Measurements from ENCODE around the gene GPSM1. TPM values are rescaled to one million over a fixed set of nuclear protein-coding genes. Genes with fewer than 3 reads are reported as not detected.

The GPSM1 gene
- total RNA-seq, 1 donor: 54.8 TPM

DNA sequence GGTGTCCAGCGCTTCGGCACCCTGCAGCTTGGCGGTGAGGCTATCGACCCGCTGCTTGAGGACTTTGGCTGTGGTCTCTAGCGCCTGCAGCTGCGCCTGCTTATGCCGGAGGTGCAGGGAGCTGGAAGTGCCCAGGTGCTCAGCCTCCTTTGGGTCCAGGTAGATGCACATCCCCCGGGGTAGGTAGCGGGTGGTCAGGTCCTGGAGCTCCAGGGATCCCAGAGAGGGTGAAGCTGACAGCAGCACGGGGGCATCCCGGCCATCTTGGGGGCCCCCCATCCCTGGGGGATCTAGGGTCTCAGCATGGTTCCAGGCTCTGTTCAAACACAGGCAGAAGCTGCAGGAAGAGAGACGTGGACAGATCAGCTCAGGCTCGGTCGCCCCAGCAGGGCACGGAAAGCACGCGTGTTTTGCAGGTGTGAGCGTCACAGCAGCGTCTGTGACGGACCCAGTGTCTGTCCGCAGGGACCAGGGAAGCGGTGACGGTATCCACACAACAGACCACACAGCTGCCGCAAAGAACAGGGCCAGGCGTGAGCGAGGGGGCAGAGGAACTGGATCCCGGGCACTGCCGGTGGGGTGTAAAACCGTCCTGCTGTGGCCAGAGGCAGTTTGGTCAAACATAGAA, 40.9 kb upstream of the GPSM1 start:
- H3K4me3 ChIP-seq (ENCODE audit: low read depth, low read length): no peak overlapping the region
- TF ChIP-seq, protein P1, sequence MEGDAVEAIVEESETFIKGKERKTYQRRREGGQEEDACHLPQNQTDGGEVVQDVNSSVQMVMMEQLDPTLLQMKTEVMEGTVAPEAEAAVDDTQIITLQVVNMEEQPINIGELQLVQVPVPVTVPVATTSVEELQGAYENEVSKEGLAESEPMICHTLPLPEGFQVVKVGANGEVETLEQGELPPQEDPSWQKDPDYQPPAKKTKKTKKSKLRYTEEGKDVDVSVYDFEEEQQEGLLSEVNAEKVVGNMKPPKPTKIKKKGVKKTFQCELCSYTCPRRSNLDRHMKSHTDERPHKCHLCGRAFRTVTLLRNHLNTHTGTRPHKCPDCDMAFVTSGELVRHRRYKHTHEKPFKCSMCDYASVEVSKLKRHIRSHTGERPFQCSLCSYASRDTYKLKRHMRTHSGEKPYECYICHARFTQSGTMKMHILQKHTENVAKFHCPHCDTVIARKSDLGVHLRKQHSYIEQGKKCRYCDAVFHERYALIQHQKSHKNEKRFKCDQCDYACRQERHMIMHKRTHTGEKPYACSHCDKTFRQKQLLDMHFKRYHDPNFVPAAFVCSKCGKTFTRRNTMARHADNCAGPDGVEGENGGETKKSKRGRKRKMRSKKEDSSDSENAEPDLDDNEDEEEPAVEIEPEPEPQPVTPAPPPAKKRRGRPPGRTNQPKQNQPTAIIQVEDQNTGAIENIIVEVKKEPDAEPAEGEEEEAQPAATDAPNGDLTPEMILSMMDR (IDR thresholded peaks at IDR 0.05; ENCODE audit: insufficient read depth, low read depth, low read length): no peak

DNA sequence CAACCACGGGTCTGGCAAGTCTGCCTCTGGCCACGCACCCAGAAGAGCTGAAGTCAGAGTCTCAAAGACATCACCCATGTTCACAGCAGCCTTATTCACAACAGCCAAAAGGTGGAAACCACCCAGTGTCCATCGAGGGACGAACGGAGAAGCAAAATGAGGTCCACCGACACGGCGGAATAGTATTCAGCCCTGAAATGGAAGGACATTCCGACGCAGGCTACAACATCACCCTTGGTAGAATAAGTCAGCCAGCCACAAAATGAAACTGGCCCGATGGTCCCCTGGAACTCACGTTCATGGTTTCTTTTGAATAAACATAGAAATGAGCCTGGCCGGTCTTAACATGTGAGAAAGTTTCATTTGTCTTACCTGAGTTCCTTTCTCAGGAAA, 40.4 kb upstream of the GPSM1 start:
- DNase-seq (ENCODE audit: low read depth): no peak
- TF ChIP-seq, protein P1 (IDR thresholded peaks at IDR 0.05; ENCODE audit: insufficient read depth, low read depth, low read length): no peak
- H3K4me3 ChIP-seq (ENCODE audit: low read depth, low read length): no peak overlapping the region

More for the DNA sequence above, 40.9 kb upstream of the GPSM1 start:
- no peak for DNase-seq (ENCODE audit: low read depth)

DNA sequence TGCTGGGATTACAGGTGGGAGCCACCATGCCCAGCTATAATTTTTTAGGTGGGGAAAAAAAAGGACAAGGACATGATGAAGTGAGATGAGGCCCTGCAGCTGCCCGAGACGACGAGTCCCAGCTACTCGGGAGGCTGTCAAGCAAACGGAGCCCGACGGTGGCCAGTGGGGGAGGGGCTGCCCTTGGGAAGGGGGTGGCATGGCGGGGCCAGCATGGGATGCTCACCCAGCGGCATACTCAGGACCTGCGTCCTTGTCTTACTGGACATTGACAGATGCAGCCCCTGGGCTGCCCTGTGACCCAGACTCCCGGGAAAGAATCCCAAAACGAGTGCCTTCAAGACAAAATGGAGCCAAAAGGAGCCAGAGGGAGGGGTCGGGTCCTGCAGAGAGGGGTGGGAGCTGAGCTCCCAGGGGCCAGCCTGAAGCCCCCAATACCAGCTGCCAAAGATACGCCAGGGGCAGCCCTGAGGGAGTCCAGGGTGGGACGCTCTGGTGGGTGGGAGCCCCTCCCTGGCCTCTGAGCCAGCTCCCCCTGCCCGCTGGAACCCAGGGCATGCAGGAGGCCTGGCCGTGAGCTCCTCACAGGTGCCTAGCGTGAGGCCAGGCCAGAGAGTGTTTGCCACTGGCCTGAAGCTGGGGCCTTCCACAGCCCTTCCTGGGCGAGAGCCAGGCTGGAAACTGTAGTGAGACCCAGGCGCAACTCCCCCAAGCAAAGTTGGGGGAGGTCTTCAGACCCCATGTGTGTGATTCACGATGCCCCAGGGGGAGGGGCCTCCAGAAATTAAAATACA, 39.2 kb upstream of the GPSM1 start:
- no peak for DNase-seq (ENCODE audit: low read depth)
- TF ChIP-seq, protein P1 (IDR thresholded peaks at IDR 0.05; ENCODE audit: insufficient read depth, low read depth, low read length): no peak
- no peak overlapping the region for H3K4me3 ChIP-seq (ENCODE audit: low read depth, low read length)

DNA sequence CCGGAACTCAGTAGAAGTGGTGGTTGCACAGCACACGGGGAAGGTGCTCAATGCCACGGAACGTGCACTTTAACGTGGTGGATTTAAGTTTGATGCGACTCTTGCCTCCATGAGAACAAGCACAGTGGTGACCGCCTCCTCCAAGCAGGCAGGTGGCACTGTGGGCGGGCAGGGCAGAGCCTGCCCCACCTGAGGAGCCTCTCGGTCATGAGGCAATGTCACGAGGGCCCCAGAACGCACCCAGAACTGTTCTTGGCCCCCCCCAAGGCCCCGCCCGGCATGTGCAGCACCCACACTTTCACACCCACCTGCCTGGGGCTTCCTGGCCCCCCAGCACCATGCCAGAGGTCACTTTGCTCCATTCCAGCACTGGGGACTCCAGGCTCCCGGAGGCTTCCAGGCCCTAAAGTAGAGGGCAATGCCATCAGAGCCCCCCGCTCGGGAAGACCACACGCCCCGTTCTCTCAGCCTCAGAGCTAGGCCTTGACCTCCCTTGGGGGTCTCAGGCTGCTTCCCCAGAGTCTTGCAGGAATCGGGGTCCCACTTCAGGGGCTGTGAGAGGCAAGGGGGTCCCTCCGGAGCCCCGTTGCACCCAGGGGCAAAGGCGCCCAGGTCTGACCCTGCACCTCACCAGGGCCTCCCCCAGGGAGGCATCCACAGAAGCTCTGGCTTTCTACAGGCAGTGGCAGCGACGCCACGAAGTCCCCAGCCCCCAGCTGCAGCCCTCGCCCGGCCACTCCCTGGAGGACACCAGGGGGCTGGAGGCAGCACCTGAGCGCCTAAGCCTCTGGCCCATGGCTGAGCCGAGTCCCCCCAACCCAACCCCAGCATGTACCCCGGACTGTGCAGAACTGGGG, 37.5 kb upstream of the GPSM1 start:
- H3K4me3 ChIP-seq (ENCODE audit: low read depth, low read length): no peak overlapping the region
- DNase-seq (ENCODE audit: low read depth): no peak
- TF ChIP-seq, protein P1 (IDR thresholded peaks at IDR 0.05; ENCODE audit: insufficient read depth, low read depth, low read length): no peak

DNA sequence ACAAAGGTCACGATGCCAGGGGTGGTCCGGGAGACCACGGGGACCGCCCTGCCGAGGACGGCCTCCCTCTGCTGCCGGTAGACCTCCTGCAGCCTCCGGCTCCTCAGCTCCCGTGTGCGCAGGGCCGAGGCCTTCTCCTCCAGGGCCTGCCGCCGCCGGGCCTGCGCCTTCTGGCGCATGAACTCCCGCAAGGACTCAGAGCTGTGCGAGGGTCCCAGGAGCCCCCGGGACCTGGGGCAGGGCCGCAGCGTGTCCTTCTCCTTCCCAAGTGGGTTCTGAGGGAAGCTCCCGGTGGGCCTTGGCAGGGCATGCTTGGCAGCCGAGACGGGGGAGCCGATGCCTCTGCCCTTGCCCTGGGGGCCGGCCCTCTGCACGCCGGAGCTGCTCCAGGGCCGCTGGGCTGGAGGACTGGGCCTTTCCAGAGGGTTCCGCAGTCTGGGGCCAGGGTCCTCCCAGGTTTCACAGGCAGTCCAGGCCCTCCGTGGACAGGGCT, 36.8 kb upstream of the GPSM1 start:
- TF ChIP-seq, protein P1 (IDR thresholded peaks at IDR 0.05; ENCODE audit: insufficient read depth, low read depth, low read length): no peak
- DNase-seq (ENCODE audit: low read depth): no peak
- H3K4me3 ChIP-seq (ENCODE audit: low read depth, low read length): no peak overlapping the region

DNA sequence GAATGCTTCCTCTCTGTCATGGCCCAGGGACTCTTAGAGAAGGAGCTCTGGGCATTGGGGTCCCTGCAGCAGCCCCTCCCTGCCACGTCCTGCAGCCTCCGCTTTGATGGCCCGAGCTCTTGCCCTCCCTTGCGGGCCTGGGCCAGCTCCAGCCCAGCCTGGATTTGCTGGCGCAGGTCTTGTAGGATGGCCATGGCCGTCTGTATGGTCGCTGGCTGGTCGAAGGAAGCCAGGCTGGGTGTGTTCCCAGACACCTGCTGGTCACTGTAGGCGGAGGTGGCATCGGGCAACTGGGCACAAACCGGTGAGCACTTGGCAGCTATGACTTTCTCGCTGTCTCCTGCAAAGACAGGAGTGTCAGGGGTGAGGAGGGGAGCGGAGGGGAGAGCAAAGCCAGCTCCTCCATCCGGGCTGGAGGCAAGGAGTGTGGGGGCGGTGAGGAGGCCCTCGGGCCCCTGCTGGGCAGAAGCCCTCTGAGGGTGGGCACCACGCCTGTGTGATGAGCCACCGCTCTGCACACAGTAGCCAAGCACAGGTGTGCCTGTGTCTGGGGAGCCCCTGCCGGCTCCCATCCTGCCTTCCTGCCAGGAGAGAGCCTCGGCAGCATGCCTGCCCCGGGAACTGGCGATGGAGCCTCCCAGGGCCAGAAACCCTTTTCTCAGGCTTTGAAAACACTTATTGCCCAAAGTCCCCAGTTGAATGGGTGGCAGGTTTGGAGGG, 35.9 kb upstream of the GPSM1 start:
- no peak overlapping the region for H3K4me3 ChIP-seq (ENCODE audit: low read depth, low read length)
- TF ChIP-seq, protein P1 (IDR thresholded peaks at IDR 0.05; ENCODE audit: insufficient read depth, low read depth, low read length): no peak
- DNase-seq (ENCODE audit: low read depth): no peak
